Endothelial cell (in vitro differentiated cells): Measurements from ENCODE around the gene GNG13. TPM values are rescaled to one million over a fixed set of nuclear protein-coding genes. Genes with fewer than 3 reads are reported as not detected.

ENCODE experiments used
- DNase-seq: peaks from one replicate; pipeline ENCODE4 v3.0.0; 2021; ENCODE audit warnings: low spot score
- H3K27ac Mint-ChIP-seq: one replicate; pipeline ENCODE4 v1.8.0; 2021; ENCODE audit warnings: mixed read lengths, inconsistent platforms; ENCODE audit not compliant: unreplicated experiment
- H3K27me3 Mint-ChIP-seq: one replicate; pipeline ENCODE4 v1.8.0; 2021; ENCODE audit warnings: mild to moderate bottlenecking, moderate library complexity, mixed read lengths, inconsistent platforms; ENCODE audit not compliant: unreplicated experiment
- H3K36me3 Mint-ChIP-seq: one replicate; pipeline ENCODE4 v1.8.0; 2021; ENCODE audit warnings: mild to moderate bottlenecking, low read depth, mixed read lengths, inconsistent platforms; ENCODE audit not compliant: unreplicated experiment
- H3K4me1 Mint-ChIP-seq: one replicate; pipeline ENCODE4 v1.8.0; 2021; ENCODE audit warnings: mild to moderate bottlenecking, mixed read lengths, inconsistent platforms; ENCODE audit not compliant: unreplicated experiment
- H3K4me3 Mint-ChIP-seq: one replicate; pipeline ENCODE4 v1.8.0; 2021; ENCODE audit warnings: mild to moderate bottlenecking, mixed read lengths, inconsistent platforms; ENCODE audit not compliant: unreplicated experiment
- H3K9me3 Mint-ChIP-seq: one replicate; pipeline ENCODE4 v1.8.0; 2021; ENCODE audit warnings: mixed read lengths, inconsistent platforms; ENCODE audit not compliant: unreplicated experiment
- CTCF ChIP-seq: fragments of 200-600 bp; sonication (generic); IDR thresholded peaks from one replicate; pipeline ENCODE4 v1.5.0; 2021; ENCODE audit warnings: antibody characterized with exemption; ENCODE audit not compliant: unreplicated experiment
- total RNA-seq: library from RNA; stranded (reverse); fragmentation: NEBNext Ultra II Directional; extraction: Animal tissue kit (Norgen Biotek cat#: 25700); gene quantifications from one replicate; pipeline ENCODE4 v1.2.1, GENCODE V29; 2021; ENCODE audit not compliant: unreplicated experiment

GNG13 gene
- total RNA-seq, 1 donor from 2014 or later: not detected

GRCh38 chr16:768428-768827 lies 32.1 kb downstream of the GNG13 start:
- Mint-ChIP-seq H3K27me3 (peaks cover 7% of the 10 kb centered on the region), H3K27ac (no peak overlapping the region), H3K36me3 (no peaks in the 10 kb centered on the region), H3K9me3 (no peaks in the 10 kb centered on the region), H3K4me1 (no peaks in the 10 kb centered on the region), H3K4me3 (no peak overlapping the region)
- no peak for TF ChIP-seq CTCF
- DNase-seq: no peak

- no peak for TF ChIP-seq CTCF
- H3K4me3 Mint-ChIP-seq: no peak overlapping the region
- no peaks in the 10 kb centered on the region for H3K36me3 Mint-ChIP-seq
- no peak for DNase-seq
- no peaks in the 10 kb centered on the region for H3K4me1 Mint-ChIP-seq
- H3K27me3 Mint-ChIP-seq: peaks cover 7% of the 10 kb centered on the region
- no peak overlapping the region for H3K27ac Mint-ChIP-seq
- H3K9me3 Mint-ChIP-seq: no peaks in the 10 kb centered on the region
Observed at GRCh38 chr16:767743-768235, 32.7 kb downstream of the GNG13 start.

GRCh38 chr16:766820-767640 lies 33.5 kb downstream of the GNG13 start:
- Mint-ChIP-seq H3K4me1 (no peaks in the 10 kb centered on the region), H3K4me3 (no peak overlapping the region), H3K36me3 (no peaks in the 10 kb centered on the region), H3K27ac (no peak overlapping the region), H3K9me3 (no peaks in the 10 kb centered on the region), H3K27me3 (peaks cover 7% of the 10 kb centered on the region)
- no peak for TF ChIP-seq CTCF
- DNase-seq: no peak

- Mint-ChIP-seq H3K36me3 (no peaks in the 10 kb centered on the region), H3K27me3 (peaks cover 6% of the 10 kb centered on the region), H3K9me3 (no peaks in the 10 kb centered on the region), H3K27ac (no peak overlapping the region), H3K4me3 (no peak overlapping the region), H3K4me1 (no peaks in the 10 kb centered on the region)
- TF ChIP-seq CTCF: no peak
- no peak for DNase-seq
Observed at GRCh38 chr16:766008-766819, 34.3 kb downstream of the GNG13 start.
